H54 (cell line): ENCODE results near the gene ZSCAN18.

ENCODE experiments used
- DNase-seq: peaks from one replicate; pipeline ENCODE4 v3.0.0; 2011; ENCODE audit warnings: low spot score, mixed read lengths; ENCODE audit not compliant: insufficient read length
- FAIRE-seq: peaks from 3 replicates; lab custom pipeline; 2011; peaks lifted over from hg19 to GRCh38; lab: Jason Lieb, UNC
- POLR2A ChIP-seq: IDR thresholded peaks from 2 replicates; pipeline ENCODE4 v1.6.1; 2011; ENCODE audit warnings: low read depth, mild to moderate bottlenecking, low read length

ZSCAN18 gene

GRCh38 chr19:58096884-58097283 lies 1.1 kb downstream of the ZSCAN18 start:
- FAIRE-seq, result no peak
- no peak for TF ChIP-seq POLR2A
- DNase-seq, result no peak

GRCh38 chr19:58095328-58095727 lies 2.7 kb downstream of the ZSCAN18 start:
- no peak for FAIRE-seq
- no peak for TF ChIP-seq POLR2A
- DNase-seq, result no peak

- FAIRE-seq (no peak), DNase-seq (no peak)
- no peak for TF ChIP-seq POLR2A
These were observed 5.0 kb downstream of the ZSCAN18 start for GRCh38 chr19:58093071-58093470.

GRCh38 chr19:58091251-58091995 lies 6.6 kb downstream of the ZSCAN18 start:
- FAIRE-seq (no peak), DNase-seq (no peak)
- no peak for TF ChIP-seq POLR2A

- no peak for TF ChIP-seq POLR2A
- no peak for FAIRE-seq
- DNase-seq, result no peak
These were observed 8.2 kb downstream of the ZSCAN18 start for GRCh38 chr19:58089846-58090245.

GRCh38 chr19:58088521-58089052 lies 9.4 kb downstream of the ZSCAN18 start:
- no peak for TF ChIP-seq POLR2A
- FAIRE-seq, result no peak
- no peak for DNase-seq

GRCh38 chr19:58086825-58087710 lies 11.0 kb downstream of the ZSCAN18 start:
- TF ChIP-seq POLR2A, result no peak
- DNase-seq (no peak), FAIRE-seq (no peak)

GRCh38 chr19:58085348-58085875 lies 12.6 kb downstream of the ZSCAN18 start:
- FAIRE-seq (no peak), DNase-seq (no peak)
- TF ChIP-seq POLR2A, result no peak

- no peak for FAIRE-seq
- no peak for TF ChIP-seq POLR2A
These were observed 13.3 kb downstream of the ZSCAN18 start for GRCh38 chr19:58084596-58085347.

GRCh38 chr19:58083021-58083420 lies 15.0 kb downstream of the ZSCAN18 start:
- DNase-seq (no peak), FAIRE-seq (no peak)
- no peak for TF ChIP-seq POLR2A

More at GRCh38 chr19:58084596-58085347, 13.3 kb downstream of the ZSCAN18 start:
- DNase-seq, result no peak

- no peak for FAIRE-seq
- TF ChIP-seq POLR2A, result no peak
These were observed 18.2 kb downstream of the ZSCAN18 start for GRCh38 chr19:58079792-58080191.

GRCh38 chr19:58067240-58067912 lies 30.7 kb downstream of the ZSCAN18 start:
- no peak for TF ChIP-seq POLR2A
- DNase-seq (no peak), FAIRE-seq (no peak)

More at GRCh38 chr19:58079792-58080191, 18.2 kb downstream of the ZSCAN18 start:
- no peak for DNase-seq

GRCh38 chr19:58063712-58064111 lies 34.3 kb downstream of the ZSCAN18 start:
- no peak for FAIRE-seq
- TF ChIP-seq POLR2A, result no peak
- DNase-seq, result no peak
